Measurements from ENCODE around the gene ERMARD. TPM values are rescaled to one million over a fixed set of nuclear protein-coding genes. Genes with fewer than 3 reads are reported as not detected.

Gene ERMARD
- total RNA-seq, 1 experiment from 2014 or later: 13.6 TPM

DNA sequence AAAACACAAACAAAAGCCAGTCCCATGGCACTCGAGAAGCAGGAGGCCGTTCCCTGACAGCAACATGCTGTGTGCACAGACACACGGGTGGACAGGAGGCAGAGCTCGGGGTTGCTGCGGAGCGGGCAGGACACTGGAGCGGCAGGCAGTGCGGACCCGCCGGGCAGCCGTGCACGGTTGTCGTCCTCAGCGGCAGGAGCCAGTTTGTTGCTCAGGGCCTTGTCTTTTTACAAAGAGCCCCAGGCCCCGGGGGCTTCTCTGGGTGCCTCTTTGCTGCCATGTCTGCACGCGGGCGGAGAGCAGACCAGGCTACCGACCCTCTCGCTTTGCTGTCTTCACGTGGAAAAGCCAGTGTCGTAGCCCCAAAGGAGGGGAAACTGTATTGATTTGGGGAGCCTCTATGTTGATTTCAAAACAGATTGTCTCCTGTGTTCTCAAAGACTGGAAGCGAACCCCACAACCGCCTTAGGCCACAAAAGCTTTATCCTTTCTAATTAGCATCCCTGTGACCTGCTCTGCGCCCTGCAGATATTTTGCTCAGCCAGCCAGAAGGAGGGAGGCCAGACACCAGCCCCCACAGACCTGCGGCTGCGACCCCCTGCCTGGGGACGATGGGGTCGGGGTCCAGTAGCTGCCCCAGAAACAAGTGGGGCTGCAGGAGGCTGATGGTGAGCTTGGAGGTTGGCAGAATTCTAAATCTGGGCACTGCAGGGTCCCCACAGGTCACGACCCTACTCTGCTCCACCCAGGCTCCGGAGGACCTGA lies 50.2 kb downstream of the ERMARD start:
- Histone ChIP-seq H2BK12ac (ENCODE audit: insufficient read length, low read depth, low read length) (no peak overlapping the region), H3K23ac (ENCODE audit: insufficient read length, low read depth, low read length) (no peak overlapping the region), H3T11ph (ENCODE audit: low read length) (no peak overlapping the region), H3K9me3 (ENCODE audit: control insufficient read depth, low read depth, low read length) (no peaks in the 10 kb centered on the region), H3K79me1 (ENCODE audit: insufficient read depth, low read depth, low read length, poor library complexity, severe bottlenecking) (no peaks in the 10 kb centered on the region), H3K4me1 (ENCODE audit: insufficient read depth, low read length) (no peaks in the 10 kb centered on the region), H3K79me2 (ENCODE audit: insufficient read depth, low read length) (no peaks in the 10 kb centered on the region), H3K4ac (ENCODE audit: low read depth, low read length) (no peak overlapping the region), H2AK5ac (ENCODE audit: insufficient read length, low read length) (no peak overlapping the region), H2BK120ac (ENCODE audit: low read depth, low read length, poor library complexity, severe bottlenecking) (no peak overlapping the region), H2BK5ac (ENCODE audit: insufficient read length, low read length) (no peak overlapping the region), H3K23me2 (ENCODE audit: insufficient read length, low read depth, low read length, poor library complexity, severe bottlenecking) (no peaks in the 10 kb centered on the region), H3K27me3 (ENCODE audit: insufficient read depth, low read length) (0 out of 2 replicates have a peak, but pooled peaks cover 2% of the 10 kb centered on the region), H4K20me1 (ENCODE audit: control insufficient read depth, insufficient read depth, insufficient read length) (no peaks in the 10 kb centered on the region), H2BK15ac (ENCODE audit: low read depth, low read length) (no peak overlapping the region), H4K8ac (replicated peaks; ENCODE audit: insufficient read length, low read depth, low read length) (no peak overlapping the region), H3K9ac (ENCODE audit: extremely low read depth, insufficient read length, low read length) (no peak overlapping the region), H4K5ac (ENCODE audit: insufficient read length, low read depth, low read length) (no peak overlapping the region), H4K91ac (ENCODE audit: insufficient read length, low read depth, low read length) (no peak overlapping the region), H3K14ac (ENCODE audit: insufficient read depth, low read length) (no peak overlapping the region), H3K4me2 (ENCODE audit: insufficient read depth, insufficient read length, low read length) (no peak overlapping the region), H3K18ac (ENCODE audit: insufficient read length, low read depth, low read length) (no peak overlapping the region), H3K27ac (ENCODE audit: insufficient read length, low read depth, low read length) (no peak overlapping the region), H2BK20ac (ENCODE audit: low read depth, low read length, poor library complexity, severe bottlenecking) (no peak overlapping the region), H3K56ac (ENCODE audit: insufficient read length, low read depth, low read length) (no peak overlapping the region), H2AFZ (ENCODE audit: low read length) (no peak overlapping the region)
- Mint-ChIP-seq H3K9me3 (no peaks in the 10 kb centered on the region; a peak in 2 of 5 replicates), H3K27ac (no peak overlapping the region; a peak in 2 of 7 replicates), H3K27me3 (ENCODE audit: low read depth) (peaks cover 34% of the 10 kb centered on the region), H3K4me1 (peaks cover 19 to 22% of the 10 kb centered on the region in 2 experiments), H3K36me3 (ENCODE audit: insufficient read depth in 1 of 3, low read depth in 3 of 3) (no peaks in the 10 kb centered on the region), H3K4me3 (no peak overlapping the region)
- WGBS (ENCODE audit: extremely low coverage, insufficient read length, low lambda C conversion rate): no CpG with 5 or more reads among the region's 31 CpGs
- peak; percentile 32 for DNase-seq
- TF ChIP-seq CTCF (conservative IDR thresholded peaks at IDR 0.05): no peak
